Measurements from ENCODE around the gene EXOC1.

- TF ChIP-seq MAX (IDR thresholded peaks at IDR 0.05) (no peak), JUND (IDR thresholded peaks at IDR 0.05) (no peak), CTCF (IDR thresholded peaks at IDR 0.05; ENCODE audit: low read depth, low read length, missing input control) (no peak), EGR1 (IDR thresholded peaks at IDR 0.05; ENCODE audit: low read depth in 2 of 2) (no peak), RAD21 (IDR thresholded peaks at IDR 0.05) (no peak), SP1 (IDR thresholded peaks at IDR 0.05) (no peak), FOXA1 (IDR thresholded peaks at IDR 0.05) (no peak), TAF1 (conservative IDR thresholded peaks at IDR 0.05) (no peak), REST (IDR thresholded peaks at IDR 0.05) (no peak), HNF4A (conservative IDR thresholded peaks at IDR 0.05) (no peak), YY1 (IDR thresholded peaks at IDR 0.05) (no peak), ATF3 (IDR thresholded peaks at IDR 0.05) (no peak), GABPA (IDR thresholded peaks at IDR 0.05 in 1 of 2, conservative IDR thresholded peaks at IDR 0.05 in 1 of 2) (no peak)
These were observed 85.0 kb downstream of the EXOC1 start for GRCh38 chr4:55938481-55938880.

All from liver (tissue), 3 donors.